HCT116 (cell line): ENCODE measurements around the gene MYO1E.

Experiments used
- EZH2 ChIP-seq: fragments of 200-600 bp; sonication (generic); IDR thresholded peaks from 2 replicates; pipeline ENCODE4 v1.6.1; 2017; ENCODE audit warnings: antibody characterized with exemption, mixed run types
- EZH2phosphoT487 ChIP-seq: fragments of 200-600 bp; IDR thresholded peaks from 2 replicates; pipeline ENCODE4 v1.6.1; 2018; ENCODE audit warnings: antibody characterized with exemption, borderline replicate concordance
- MAX ChIP-seq: IDR thresholded peaks from 2 replicates; pipeline ENCODE4 v1.6.1; 2012
- POLR2A ChIP-seq: IDR thresholded peaks from 2 replicates; pipeline ENCODE4 v1.7.0; 2011; ENCODE audit warnings: borderline replicate concordance; ENCODE audit not compliant: insufficient read depth, insufficient read length; ENCODE audit errors: extremely low read depth
- POLR2AphosphoS5 ChIP-seq: IDR thresholded peaks from 2 replicates; pipeline ENCODE4 v1.6.1; 2011; ENCODE audit warnings: mild to moderate bottlenecking, low read depth, low read length, moderate library complexity
- REST ChIP-seq: IDR thresholded peaks from 2 replicates; pipeline ENCODE4 v1.6.1; 2012; ENCODE audit warnings: low read depth
- SP1 ChIP-seq: IDR thresholded peaks from 2 replicates; pipeline ENCODE4 v1.6.1; 2012; ENCODE audit warnings: low read depth
- ZNF274 ChIP-seq: fragments of 200-500 bp; sonication (Bioruptor generic); IDR thresholded peaks from 2 replicates; pipeline ENCODE4 v1.6.1; 2014; ENCODE audit warnings: mild to moderate bottlenecking, low read depth, low read length, inconsistent platforms
- TF ChIP-seq, protein P1 (sequence below), 3 experiments: fragments of 200-600 bp in 1 of 3; sonication (generic) in 1 of 3; IDR thresholded peaks in 2 of 3; conservative IDR thresholded peaks in 1 of 3; 2 replicates each; pipeline ENCODE4 v1.5.1; 2012 to 2017; ENCODE audit warnings: low read depth in 2 of 3, low read length in 2 of 3, antibody characterized with exemption in 1 of 3, borderline replicate concordance in 1 of 3, control low read depth in 1 of 3, mild to moderate bottlenecking in 1 of 3, mixed read lengths in 1 of 3, mixed run types in 1 of 3, moderate library complexity in 1 of 3; ENCODE audit not compliant: insufficient read depth in 1 of 3

DNA sequence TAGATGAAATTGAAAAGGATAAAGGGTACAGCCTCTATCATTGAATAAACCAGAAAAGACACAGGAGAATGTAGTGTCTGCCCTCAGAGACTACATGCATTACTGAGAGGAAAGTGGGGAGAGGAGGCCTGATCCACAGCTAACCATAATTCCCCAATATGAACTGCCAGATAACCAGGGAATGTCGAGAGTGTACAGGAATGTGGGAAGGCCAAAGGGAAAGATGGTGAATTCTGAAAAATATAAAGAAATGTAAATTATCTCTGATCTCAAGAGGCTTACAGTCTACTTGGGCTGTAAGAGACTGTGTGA lies 22.3 kb downstream of the MYO1E start:
- TF ChIP-seq SP1 (no peak), MAX (0 out of 2 replicates have a peak, but pooled peaks have one; percentile 10), EZH2phosphoT487 (no peak), POLR2AphosphoS5 (no peak), POLR2A (no peak), EZH2 (no peak), REST (no peak), ZNF274 (no peak)
- TF ChIP-seq, protein P1, sequence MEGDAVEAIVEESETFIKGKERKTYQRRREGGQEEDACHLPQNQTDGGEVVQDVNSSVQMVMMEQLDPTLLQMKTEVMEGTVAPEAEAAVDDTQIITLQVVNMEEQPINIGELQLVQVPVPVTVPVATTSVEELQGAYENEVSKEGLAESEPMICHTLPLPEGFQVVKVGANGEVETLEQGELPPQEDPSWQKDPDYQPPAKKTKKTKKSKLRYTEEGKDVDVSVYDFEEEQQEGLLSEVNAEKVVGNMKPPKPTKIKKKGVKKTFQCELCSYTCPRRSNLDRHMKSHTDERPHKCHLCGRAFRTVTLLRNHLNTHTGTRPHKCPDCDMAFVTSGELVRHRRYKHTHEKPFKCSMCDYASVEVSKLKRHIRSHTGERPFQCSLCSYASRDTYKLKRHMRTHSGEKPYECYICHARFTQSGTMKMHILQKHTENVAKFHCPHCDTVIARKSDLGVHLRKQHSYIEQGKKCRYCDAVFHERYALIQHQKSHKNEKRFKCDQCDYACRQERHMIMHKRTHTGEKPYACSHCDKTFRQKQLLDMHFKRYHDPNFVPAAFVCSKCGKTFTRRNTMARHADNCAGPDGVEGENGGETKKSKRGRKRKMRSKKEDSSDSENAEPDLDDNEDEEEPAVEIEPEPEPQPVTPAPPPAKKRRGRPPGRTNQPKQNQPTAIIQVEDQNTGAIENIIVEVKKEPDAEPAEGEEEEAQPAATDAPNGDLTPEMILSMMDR (IDR thresholded peaks at IDR 0.05 in 2 of 3, conservative IDR thresholded peaks at IDR 0.05 in 1 of 3; ENCODE audit: borderline replicate concordance in 1 of 3, insufficient read depth in 1 of 3, low read depth in 2 of 3, low read length in 2 of 3), result no peak
